ENCODE data around the gene ADCY1. TPM values are rescaled to one million over a fixed set of nuclear protein-coding genes. Genes with fewer than 3 reads are reported as not detected.

The ADCY1 gene
- total and polyA plus RNA-seq, 2 experiments from 2014 or later = 15.6 to 22.9 TPM

DNA sequence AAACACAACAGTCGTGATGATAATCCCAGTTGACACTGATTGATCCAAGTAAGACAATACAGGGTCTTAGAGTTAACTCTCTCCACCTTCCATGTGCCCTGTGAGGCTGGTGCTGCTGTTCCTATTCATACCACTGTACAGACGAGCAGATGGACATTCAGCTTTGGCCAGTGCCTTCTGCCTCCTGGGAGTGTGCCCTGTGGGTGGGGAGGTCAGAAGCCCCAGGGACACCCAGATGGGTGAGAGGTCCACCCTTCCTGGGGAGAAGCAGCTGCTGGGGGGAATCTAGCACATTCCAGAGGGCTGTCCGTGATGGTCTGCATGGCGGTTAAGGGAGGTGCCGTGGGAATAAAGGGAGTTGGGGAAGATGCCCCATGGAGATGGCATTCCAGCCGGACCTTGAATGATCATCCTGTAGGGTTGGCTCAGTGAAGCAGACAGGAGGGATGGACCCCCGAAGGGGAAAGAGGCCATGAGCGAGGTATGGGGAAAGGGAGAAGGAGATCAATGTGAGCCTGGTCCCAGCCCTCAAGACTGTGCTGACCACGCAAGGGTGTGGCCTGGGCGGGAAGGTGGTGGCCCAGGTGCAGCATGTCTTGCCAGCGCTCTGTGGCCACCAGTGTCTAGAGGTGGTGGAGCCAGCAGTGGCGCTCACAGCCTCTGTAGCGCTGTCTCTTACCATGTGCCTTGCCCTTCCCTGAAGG, 74.0 kb downstream of the ADCY1 start:
- Histone ChIP-seq H3K27ac (no peak overlapping the region), H3K4me1 (ENCODE audit: low read depth) (no peaks in the 10 kb centered on the region), H3K27me3 (no peaks in the 10 kb centered on the region), H3K9me3 (ENCODE audit: low read depth) (no peaks in the 10 kb centered on the region), H3K4me3 (no peak overlapping the region), H3K36me3 (peaks cover 2% of the 10 kb centered on the region)
- DNase-seq (ENCODE audit: low read depth in 1 of 2, low spot score in 1 of 2) = no peak
- TF ChIP-seq CTCF (IDR thresholded peaks at IDR 0.05; ENCODE audit: low read depth, low read length) = no peak

GRCh38 chr7:45648671-45648995, 74.5 kb downstream of the ADCY1 start:
- no peaks in the 10 kb centered on the region for H3K4me1 ChIP-seq (ENCODE audit: low read depth)
- H3K4me3 ChIP-seq = no peak overlapping the region

DNA sequence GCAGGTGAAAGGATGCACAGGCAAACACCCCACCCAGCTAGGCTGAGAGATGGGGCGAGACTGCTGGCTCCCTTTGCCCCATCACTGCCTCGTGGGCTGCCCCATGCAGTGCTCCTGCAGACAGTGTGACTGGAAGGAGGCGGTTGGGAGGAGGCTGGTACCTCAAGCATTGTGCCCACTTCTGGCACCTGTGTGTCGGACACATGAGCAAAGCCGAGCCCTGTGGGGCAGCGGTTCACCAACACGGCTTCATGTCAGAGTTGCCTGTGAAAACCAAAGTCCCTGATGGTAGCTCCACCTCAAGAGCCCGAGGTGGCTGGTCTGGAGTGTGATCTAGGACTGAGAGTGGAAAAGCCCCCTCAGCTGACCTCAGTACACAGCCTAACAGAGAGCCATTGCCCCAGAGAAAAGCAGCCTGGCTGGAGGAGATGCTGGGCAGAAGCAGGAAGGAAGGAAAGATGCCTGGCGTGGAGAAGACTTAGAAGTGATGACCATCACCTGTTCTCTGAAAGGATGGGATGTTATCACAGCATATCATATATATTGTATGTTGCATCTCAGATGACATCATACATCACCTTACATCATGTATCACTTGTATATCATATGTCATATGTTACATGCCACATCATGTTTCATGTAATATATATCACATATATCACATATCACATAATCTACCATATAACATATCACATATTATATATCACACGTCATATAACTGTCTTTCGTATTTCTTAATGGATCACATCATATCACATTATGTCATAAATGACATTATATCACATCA, 75.6 kb downstream of the ADCY1 start:
- H3K27ac ChIP-seq = no peak overlapping the region
- no peaks in the 10 kb centered on the region for H3K27me3 ChIP-seq
- TF ChIP-seq CTCF (IDR thresholded peaks at IDR 0.05; ENCODE audit: low read depth, low read length) = no peak
- no peak overlapping the region for H3K4me3 ChIP-seq
- DNase-seq (ENCODE audit: low read depth in 1 of 2, low spot score in 1 of 2) = no peak
- no peaks in the 10 kb centered on the region for H3K9me3 ChIP-seq (ENCODE audit: low read depth)
- H3K4me1 ChIP-seq (ENCODE audit: low read depth) = no peaks in the 10 kb centered on the region
- peaks cover 2% of the 10 kb centered on the region for H3K36me3 ChIP-seq

More at GRCh38 chr7:45648671-45648995, 74.5 kb downstream of the ADCY1 start:
- H3K27ac ChIP-seq = no peak overlapping the region
- no peaks in the 10 kb centered on the region for H3K27me3 ChIP-seq
- peaks cover 2% of the 10 kb centered on the region for H3K36me3 ChIP-seq
- TF ChIP-seq CTCF (IDR thresholded peaks at IDR 0.05; ENCODE audit: low read depth, low read length) = no peak
- DNase-seq (ENCODE audit: low read depth in 1 of 2, low spot score in 1 of 2) = no peak
- H3K9me3 ChIP-seq (ENCODE audit: low read depth) = no peaks in the 10 kb centered on the region

DNA sequence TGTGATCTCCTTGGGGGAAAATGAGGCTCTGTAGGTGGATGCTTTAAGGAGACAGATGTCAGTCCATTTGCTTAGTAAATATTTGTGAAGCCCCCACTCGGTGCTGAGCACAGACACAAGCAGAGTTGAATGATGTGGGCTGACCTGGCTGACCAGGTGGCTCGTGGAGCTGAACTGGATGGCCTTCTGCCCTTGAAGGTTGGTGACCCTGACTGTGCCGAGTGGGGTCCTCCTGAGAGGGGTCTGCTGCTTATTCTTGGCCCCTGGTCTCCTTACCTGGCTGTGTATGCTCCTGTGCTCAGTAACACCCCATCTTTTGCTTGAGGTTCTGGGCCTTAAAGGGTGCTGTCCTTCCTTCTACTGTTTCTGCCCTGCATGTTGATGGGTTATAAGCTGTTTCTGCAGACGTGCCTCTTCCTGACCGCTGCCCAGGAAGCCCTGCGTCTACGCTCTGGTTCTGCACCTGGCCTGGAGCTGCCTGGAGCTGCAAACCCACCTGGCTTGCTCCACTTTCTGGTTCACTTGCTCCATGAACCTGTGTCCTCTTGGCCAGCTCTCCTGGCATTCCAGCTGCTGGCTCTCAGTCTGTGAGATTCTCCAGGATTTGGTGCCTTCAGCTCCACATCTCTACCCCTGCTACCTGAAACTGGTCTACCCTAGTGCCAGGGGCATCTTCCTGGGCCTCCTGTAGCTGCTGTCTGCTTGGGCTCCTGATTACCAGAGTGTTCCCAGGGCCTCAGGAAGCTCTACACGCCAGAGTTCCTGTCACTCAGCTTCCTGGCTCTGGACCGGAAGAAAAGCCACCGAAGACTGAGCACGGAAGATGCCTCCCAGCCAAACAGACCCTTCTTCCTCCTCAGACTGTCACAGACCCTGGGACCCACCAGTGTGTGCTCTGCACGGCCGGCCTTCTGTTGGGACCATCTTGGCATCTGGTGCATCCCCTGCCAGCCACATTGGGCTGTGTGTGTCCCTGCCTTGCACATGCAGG, 76.5 kb downstream of the ADCY1 start:
- no peaks in the 10 kb centered on the region for H3K4me1 ChIP-seq (ENCODE audit: low read depth)
- no peaks in the 10 kb centered on the region for H3K9me3 ChIP-seq (ENCODE audit: low read depth)
- no peaks in the 10 kb centered on the region for H3K27me3 ChIP-seq
- no peak for DNase-seq (ENCODE audit: low read depth in 1 of 2, low spot score in 1 of 2)
- H3K36me3 ChIP-seq = peaks cover 2% of the 10 kb centered on the region
- no peak overlapping the region for H3K4me3 ChIP-seq
- no peak for TF ChIP-seq CTCF (IDR thresholded peaks at IDR 0.05; ENCODE audit: low read depth, low read length)
- H3K27ac ChIP-seq = no peak overlapping the region

- Histone ChIP-seq H3K9me3 (ENCODE audit: low read depth) (no peaks in the 10 kb centered on the region), H3K36me3 (peaks cover 2% of the 10 kb centered on the region), H3K4me1 (ENCODE audit: low read depth) (no peaks in the 10 kb centered on the region), H3K27ac (no peak overlapping the region), H3K27me3 (no peaks in the 10 kb centered on the region), H3K4me3 (no peak overlapping the region)
- no peak for DNase-seq (ENCODE audit: low read depth in 1 of 2, low spot score in 1 of 2)
- TF ChIP-seq CTCF (IDR thresholded peaks at IDR 0.05; ENCODE audit: low read depth, low read length) = no peak
Observed at GRCh38 chr7:45651540-45651939, 77.4 kb downstream of the ADCY1 start.

Data from cardiac muscle cell (in vitro differentiated cells and primary cell).